OCI-M1 (cell line): Measurements from ENCODE around the gene CXXC1.
A peak's percentile ranks its signal among the peaks of the same experiment; 100 is the strongest.
"Not testable (repeated sequence)": the region's sequence is repeated elsewhere in the genome, so short reads cannot be mapped to it uniquely, and the experiment has no call there.

Source experiments
- DNase-seq: peaks from one replicate; lab custom pipeline; 2025; lab: John Stamatoyannopoulos, UW

Gene CXXC1

DNA sequence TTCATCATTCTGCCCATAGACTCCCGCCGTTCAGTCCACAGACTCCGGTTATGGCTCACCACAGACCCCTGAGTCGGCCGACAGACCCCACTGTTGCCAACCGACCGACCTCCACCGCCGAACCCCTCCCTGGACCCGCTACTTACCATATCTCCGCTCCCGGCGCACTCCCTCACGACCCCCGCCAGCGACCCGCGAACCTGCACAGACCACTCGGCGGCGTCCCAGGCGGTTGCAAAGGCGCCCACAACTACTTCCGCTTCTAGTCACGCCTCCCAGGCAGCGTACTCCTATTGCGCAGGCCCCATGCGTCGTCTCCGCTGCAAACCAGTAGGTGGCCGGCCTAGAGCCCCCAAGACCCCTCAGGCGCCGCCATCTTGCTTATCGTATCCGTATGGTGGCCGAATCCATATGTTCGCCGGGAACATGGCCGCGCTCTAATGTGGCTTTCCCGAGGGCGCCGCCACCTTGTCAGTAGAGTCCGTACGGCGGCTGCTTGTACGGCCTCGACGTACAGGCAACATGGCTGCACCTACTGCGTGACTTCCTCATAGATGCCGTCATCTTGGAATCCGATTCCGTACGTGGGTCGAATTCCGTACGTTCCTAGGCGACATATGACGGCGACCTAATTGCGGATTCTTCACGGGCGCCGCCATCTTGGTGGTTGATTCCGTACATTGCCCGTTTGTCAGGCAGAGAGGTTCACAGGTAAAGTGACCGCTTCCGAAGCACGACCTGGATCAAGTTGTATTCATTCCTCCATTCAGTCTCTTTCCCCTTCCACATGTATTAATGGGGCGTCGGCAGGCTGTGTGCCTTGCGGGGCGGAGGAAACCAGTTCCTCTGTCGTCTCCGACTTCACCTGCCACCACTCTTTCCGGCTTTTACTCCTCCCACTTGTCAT lies at the start of gene CXXC1:
Gene CXXC1, minus strand, starts transcription at position 252 of the 907 bp plus-strand sequence. Its CDS starts 103 bp downstream, at position 149.
- peak; percentile 99 for DNase-seq

DNA sequence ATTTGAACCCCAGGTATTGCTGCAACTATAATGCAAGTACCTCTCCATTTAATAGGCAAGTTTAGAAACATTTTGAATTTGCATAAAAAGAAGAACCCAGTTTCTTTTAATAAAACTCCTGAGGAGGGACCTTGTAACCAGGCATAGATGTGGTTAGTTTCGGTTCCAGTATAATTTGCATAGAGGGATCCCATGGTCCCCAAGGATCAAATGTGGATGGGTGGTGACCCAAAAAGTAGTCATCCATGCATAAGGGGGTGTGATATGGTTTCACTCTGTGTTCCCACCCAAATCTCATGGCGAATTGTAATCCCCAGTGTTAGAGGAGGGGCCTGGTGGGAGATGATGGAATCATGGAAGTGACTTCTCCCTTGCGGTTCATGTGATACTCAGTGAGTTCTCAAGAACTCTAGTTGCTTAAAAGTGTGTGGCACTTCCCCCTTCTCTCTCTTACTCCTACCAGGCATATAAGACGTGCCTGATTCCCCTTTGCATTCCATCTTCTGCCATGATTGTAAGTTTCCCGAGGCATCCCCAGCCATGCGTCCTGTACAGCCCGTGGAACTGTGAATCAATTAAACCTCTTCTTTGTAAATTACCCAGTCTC lies 47.2 kb upstream of the CXXC1 start:
- no peak for DNase-seq

DNA sequence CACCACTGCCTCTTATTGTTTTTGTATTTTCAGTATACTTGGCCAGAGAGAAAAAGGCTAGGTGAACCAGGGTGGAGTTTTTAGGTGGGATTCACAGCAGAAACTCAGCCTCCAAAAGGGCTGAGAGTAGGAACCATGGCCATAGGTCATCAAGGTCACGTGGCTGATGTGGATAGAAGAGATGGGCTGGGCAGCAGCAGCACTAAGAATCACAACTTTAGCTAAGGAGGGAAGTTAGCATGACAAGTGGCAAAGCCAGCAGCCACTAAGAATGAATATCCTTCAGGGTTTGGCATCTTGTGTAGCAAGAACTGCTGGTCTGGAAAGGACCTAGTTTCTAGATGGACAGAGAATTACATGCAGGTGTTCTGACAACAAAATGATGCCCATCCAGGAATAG lies 44.2 kb upstream of the CXXC1 start:
- DNase-seq, result no peak

DNA sequence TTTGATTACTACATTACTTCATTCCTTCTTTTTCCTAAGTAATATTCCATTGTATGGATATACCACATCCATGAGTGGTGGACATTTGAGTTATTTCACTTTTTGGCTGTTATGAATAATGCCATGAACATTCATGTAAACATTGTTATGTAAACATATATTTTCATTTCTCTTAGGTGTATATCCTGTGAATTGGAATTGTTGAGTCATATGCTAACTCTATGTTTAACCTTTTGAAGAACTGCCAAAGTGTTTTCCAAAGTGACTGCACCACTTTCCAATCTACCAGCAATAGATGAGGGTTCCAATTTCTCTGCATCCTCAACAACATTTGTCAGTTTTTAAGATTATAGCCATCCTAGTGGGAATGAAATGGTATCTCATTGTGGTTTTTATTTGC lies 42.7 kb upstream of the CXXC1 start:
- DNase-seq, result no peak

DNA sequence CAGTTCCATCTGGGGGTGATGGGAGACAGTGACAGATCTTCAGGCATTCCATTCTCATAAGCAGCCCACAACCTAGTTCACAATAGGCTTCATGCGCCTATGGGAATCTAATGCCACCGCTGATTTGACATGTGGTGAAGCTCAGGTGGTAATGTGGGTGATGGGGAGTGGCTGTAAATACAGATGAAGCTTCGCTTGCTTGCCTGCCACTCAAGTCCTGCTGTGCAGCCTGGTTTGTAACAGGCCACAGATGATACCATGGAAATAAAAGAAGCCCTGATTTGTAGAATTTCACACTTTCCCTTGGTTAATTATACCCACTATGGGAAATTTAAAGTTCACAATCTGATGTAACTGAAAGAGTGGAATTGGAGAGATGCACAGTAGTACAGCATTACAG lies 40.5 kb upstream of the CXXC1 start:
- DNase-seq, result no peak

DNA sequence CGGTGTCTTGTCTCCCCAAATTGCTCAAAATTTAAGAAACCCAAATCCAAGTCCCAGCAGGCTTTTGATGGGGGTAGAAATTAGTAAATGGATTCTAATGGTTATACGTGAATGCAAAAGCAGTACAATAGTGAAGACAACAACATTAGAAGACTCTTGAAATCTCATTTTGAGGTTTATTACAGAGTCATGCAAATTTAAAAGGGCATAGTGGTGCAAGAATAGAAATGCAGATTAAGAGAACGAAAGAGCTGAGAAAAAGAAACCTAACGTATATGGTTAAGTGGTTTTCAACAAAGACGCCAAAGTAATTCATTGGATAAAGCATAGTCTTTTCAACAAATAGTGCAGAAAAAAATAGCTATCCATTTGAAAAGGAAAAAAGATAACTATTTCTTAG lies 33.2 kb upstream of the CXXC1 start:
- peak; percentile 57 for DNase-seq

DNA sequence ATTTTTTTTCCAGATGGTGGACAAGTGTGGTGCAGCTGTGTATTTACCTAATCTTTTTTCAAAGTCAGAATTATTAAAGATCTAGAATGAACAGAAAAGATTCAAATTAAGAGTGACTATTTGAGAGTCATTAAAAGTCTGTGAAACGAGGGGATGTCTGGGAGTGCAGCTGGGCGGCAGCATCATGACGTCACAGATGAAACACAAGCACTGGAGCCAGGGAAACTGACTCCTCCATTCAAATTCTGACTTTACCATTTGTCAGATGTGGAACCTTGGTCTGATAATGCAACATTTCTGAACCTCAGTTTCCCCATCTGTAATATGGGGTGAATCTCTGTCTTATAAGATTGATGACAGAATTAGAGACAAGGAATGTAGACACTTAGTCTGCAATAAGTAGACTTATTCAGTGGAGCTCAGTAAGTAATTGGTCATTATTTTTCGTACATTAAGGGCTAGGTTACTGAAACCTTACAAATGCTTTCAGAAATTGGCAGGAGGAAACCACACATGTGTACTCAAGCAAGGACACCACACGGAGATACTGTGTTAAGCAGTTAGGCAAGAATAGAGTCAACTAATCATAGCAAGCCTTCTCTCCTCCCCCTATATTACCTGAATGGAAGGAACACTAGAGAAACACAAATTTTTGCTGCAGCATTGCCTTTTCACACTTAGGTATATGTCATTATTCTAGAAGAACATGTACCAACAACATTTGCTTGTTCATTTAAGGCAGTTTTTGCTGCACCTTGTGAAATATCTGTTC lies 27.8 kb upstream of the CXXC1 start:
- DNase-seq, result no peak

DNA sequence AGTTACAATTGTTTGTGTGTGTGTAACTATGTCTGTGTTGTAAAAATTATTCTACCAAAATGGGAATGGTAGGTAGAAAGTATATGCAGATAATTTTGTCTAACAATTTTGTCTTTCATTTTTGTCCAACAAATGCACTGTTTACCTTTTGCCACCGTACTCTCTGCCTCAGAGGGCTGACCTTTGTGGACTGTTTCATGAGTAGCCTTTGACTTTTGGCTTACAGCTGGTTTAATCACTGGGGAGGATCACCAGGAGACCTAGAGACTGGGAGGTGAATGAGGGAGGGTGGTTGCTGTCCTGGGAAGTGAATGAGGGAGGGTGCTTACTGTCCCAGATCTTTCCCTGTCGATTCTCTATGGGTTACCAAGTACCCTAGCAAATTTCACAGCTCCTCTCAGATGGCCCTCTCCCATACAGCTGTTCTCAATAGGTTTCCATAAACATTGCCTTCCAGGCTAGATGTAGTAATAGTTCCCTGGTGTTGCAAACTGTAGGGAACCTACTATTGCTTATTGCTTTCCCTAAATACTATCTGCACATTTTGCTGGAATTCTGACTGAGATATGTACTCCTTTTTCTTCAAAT lies 26.5 kb upstream of the CXXC1 start:
- no peak for DNase-seq

DNA sequence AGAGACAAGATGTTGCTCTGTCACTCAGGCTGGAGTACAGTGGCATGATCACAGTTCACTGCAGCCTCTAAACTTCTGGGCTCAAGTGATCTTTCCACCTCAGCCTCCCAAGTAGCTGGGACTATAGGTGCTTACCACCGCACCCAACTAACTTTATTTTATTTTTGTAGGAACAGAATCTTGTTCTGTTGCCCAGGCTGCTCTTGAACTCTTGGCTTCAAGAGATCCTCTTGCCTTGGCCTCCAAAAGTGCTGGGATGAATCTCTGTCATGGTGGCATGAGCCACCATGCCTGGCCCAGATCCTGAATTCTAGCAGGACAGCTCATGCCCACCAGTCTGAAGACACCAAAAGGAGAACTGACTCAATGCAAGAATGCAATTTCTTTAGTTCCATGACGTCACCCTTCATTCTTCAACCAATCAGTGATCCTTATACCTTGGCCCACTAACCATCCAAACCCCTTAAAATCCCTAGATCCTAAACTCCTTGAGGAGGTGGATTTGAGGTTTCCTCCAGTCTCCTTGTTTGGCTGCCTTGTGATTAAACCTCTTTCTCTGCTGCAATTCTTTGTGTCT lies 25.6 kb upstream of the CXXC1 start:
- no peak for DNase-seq

DNA sequence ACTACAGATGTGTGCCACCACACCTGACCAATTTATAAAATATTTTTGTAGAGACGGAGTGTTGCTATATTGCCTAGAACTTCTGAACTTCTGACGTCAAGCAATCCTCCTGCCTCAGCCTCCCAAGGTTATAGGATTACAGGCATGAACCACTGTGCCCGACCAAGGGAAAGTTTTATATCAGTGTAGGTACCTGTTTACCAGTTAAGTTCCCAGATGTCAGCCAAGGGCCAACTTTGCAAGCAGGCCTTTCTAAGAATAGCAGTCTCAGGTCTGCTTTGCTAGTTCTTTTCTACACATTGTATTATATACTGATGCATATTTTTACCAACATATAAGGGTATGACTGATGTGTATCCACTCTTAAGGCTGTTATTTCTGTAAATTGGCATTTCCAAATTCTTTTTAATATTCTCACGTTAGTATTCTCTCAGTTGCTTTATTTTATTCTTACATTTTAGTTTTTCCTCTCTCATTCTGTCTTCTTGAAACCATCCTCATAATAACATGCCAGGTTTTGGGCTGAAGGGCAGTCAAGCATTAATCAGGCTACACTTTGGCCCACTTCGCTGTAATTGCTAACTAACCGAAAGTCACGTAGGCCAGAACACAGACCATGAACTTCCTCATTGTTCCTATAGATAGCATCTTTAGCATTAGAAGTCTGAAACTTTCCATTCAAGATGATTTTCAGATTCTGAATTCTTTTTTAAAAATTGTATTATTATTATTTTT lies 25.0 kb upstream of the CXXC1 start:
- DNase-seq, result no peak

DNA sequence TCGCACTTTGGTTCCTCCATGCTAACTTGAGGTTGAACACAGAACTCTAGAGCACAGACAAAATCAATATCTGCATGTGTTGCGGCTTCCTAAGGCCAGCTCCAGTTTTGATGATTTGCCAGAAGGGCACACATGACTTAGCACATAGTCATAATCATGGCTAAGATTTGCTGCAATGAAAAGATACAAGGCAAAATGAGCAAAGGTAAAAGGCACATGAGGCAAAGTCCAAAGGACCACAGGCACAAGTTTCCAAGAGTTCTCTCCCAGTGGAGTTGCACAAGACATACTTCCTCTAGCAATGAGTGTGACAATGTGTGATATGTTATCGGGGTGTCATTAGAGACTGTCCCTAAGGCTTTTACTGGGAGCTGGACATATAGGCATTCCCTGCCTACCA lies 24.2 kb upstream of the CXXC1 start:
- no peak for DNase-seq

DNA sequence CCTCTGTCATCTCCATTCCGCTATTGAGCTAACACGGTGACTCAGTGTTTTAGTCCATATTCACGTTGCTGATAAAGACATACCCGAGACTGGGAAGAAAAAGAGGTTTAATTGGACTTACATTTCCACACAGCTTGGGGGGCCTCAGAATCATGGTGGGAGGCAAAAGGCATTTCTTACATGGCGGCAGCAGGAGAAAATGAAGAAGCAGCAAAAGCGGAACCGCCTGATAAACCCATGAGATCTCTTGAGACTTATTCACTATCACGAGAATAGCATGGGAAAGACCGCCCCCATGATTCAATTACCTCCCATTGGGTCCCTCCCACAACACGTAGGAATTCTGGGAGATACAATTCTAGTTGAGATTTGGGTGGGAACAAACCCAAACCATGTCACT lies 22.6 kb upstream of the CXXC1 start:
- no peak for DNase-seq

DNA sequence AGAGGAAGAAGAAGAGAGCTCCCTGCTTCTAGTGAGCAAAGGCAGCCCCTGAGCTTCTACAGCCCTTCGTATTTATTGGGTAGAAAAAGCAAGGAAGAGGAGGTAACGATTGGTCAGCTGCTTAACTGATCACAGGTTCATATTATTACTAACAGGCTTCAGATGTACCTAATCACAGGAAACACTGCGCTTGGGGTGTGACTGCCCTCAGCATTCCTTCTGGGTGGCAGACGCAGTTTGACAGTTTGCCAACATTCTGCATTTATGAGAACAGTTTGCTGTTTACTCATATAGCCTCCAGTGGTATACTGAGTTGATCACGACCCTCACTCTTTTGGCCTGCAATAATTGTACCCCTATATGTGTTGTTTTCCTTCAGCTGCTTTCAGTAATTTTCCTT lies 21.4 kb upstream of the CXXC1 start:
- DNase-seq, result not testable (repeated sequence)

DNA sequence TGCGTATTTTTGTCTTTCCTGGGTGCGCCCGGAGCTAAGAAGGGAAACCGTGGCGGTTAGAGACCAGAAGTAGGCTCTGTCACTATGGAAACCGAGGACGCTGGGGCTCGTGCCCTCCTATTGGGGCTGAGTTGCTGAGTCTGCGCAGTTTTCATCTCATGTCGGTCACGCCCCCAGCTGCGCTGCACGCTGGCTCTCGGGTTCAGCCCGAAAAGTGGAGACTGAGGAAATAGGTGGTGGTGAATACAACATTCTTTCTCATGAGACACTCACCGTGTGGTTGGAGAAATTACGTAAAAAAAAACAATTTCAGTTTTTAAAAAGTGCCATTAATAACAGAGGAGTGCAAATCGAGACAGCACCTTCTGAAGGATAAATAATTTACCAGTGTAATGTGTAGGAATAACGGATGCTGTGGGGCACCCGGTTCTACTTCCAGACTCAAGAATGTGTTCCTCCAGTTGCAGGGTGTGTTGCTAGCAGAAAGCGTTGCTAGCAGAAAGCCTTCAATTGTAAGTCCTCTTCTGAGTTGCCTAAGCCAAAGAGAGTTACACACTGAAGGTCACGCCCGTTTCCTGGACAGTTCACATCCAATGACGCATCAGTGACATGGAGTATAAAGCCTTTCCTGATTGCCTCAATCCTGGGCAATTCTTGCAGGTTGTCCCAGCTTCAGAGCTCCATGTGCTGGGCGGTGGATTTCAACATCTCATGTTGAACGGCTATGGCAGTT lies 20.4 kb upstream of the CXXC1 start:
- peak; percentile 93 for DNase-seq

DNA sequence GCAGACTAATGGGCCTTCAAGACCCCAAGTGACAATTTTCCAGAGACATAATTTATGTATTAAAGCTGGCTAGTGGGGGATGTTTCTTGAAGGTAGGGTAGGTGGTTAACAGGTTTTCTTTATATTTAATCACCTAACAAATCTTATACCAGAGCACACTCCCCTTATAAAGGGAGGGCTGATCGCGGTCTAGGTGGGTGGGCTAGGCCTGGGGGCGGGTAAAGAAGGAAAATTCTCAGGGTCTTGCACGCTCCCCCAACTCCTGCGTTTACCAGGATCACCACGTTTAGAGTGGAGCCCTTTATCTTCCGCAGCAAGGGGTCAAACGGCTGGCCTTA lies 19.9 kb upstream of the CXXC1 start:
- DNase-seq, result no peak

DNA sequence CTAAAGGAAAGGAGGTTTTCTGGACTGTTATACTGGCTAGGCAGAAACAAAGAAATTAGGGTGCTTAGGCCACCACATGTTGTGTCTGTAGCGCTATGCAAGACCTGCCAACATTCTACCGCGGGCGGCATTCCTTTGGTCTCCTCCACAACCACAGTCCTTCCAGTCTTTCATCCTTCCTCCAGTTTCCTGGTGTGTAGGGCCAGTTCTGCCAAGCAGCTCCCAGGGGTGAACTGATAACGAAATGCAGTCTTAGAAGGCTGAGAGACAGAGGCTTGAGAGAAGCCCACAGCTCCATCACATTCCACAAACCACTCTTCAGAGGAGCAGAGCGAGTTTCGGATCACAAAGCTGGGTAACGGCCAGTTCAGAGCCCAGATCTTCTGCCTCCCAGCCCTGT lies 19.5 kb upstream of the CXXC1 start:
- no peak for DNase-seq

DNA sequence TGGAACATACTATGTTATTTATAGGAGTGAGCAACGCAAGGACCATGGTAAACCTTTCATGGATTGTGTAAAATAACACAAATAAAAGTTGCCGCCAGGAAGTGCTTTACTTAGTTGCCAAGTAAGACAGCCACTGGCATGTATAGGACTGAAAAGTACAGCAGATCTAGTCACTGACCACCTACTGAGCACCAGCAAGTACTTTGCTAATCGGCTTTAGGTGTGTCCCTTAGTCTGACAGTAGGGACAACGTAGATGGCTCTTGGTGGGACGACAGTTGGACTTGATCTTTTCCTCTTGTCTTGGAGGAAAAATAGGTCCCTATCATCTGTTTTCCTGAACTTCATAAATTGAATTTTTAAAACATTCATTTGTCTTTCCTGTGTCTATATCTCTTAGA lies 13.6 kb upstream of the CXXC1 start:
- DNase-seq, result no peak

DNA sequence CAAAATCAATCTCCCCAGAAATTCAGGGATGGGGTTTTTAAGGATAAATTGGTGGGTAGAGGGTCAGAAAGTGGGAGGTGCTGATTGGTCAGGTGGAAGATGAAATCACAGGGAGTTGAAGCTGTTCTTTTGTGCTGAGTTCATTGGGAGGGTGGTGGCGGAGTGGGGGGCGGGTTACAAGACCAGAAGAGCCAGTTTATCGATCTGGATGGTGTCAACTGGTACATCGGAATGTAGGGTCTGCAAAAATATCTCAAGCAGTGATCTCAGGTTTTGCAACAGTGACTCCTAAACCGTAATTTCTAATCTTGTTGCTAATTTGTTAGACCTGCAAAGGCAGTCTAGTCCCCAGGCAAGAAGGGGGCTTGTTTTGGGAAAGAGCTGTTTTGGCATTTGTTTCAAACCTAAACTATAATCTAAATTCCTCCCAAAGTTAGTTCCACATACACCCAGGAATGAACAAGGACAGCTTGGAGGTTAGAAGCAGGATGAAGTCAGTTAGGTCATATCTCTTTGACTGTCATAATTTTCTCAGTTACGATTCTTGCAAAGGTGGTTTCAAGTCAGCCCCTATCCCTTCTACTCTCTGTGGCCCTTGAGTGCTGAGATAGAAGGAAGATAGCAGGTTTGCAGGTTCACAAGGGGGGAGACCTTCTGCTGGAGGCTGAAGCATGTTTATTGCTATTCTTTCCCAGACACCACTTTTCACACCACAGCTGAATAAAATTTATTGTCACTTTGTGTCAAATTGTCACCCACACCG lies 12.3 kb upstream of the CXXC1 start:
- DNase-seq, result no peak

DNA sequence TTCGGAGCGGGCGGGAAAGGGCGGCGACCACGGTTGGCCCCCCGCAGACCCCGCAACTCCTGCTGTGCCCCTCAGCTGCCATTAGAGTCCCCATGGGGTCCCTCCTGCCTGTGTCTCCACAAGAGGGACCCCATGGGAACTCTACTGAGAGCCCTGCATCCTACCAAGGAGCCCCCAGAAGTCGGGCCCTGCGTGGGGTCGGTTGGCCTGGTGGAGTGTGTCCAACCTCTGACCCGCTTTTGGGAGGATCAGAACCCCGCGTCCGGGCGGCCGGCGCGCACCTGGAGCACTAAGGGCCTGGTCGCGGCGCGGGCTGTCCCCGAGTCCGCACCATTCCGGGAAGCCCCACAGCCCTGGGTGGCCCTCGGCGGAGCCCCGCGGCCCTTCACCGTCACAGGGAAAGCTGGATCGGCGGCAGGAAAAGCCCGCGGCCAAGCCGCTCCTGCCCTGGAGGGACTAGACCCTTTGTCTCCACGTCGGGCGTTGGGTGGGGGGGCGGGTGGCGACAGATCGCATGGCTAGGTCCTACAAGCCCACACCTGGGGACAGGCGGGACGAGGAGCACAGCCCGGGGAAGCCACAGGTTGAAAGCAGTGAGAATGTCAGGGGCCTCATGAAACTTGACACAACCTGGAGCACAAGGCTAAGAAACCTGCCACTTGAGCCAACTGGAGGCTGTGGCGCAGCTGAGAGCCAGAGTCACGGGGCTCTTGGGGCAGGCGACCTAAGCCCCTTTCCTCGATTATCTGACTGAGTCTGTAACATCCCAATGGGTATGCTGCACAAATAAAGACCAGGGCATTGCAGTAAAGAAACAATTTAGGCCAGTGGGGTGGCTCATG lies 11.2 kb upstream of the CXXC1 start:
- no peak for DNase-seq
